Measurements from ENCODE around the gene CHML. TPM values are rescaled to one million over a fixed set of nuclear protein-coding genes. Genes with fewer than 3 reads are reported as not detected.
A peak's percentile ranks its signal among the peaks of the same experiment; 100 is the strongest.

CHML gene
- total RNA-seq, 6 donors from 2014 or later, result 5.2 to 15.5 (median 11.8) TPM

- H3K4me1 ChIP-seq, result peaks cover 13 to 20% (median 18%) of the 10 kb centered on the region in 4 donors
- no peaks in the 10 kb centered on the region for H3K9me3 ChIP-seq
- TF ChIP-seq POLR2A (IDR thresholded peaks at IDR 0.05) (no peak), POLR2AphosphoS5 (IDR thresholded peaks at IDR 0.05) (no peak), CTCF (IDR thresholded peaks at IDR 0.05) (no peak), EP300 (IDR thresholded peaks at IDR 0.05) (no peak)
- DNase-seq, result no peak
- no peaks in the 10 kb centered on the region for H3K36me3 ChIP-seq
- ATAC-seq (ENCODE audit: low FRiP score in 2 of 2), result no peak
- no peak overlapping the region for H3K4me3 ChIP-seq
- H3K27me3 ChIP-seq, result no peaks in the 10 kb centered on the region
- H3K27ac ChIP-seq, result no peak overlapping the region
- WGBS, 2 donors, result 85 to 86% methylated on average over 5 of the region's 5 CpGs
These were observed 33.6 kb downstream of the CHML start for GRCh38 chr1:241606544-241606943.

- Histone ChIP-seq H3K27ac (peak overlapping the region in 2 of 4 donors; percentile 17 to 24), H3K9me3 (no peaks in the 10 kb centered on the region), H3K4me3 (no peak overlapping the region), H3K4me1 (peaks cover 4 to 8% (median 7%) of the 10 kb centered on the region in 4 donors), H3K27me3 (no peaks in the 10 kb centered on the region), H3K36me3 (no peaks in the 10 kb centered on the region)
- DNase-seq, result no peak
- 79 to 83% methylated on average over 9 of the region's 9 CpGs for WGBS, 2 donors
- no peak for TF ChIP-seq CTCF (IDR thresholded peaks at IDR 0.05)
- peak in 1 of 4 donors; percentile 36 for TF ChIP-seq EP300 (IDR thresholded peaks at IDR 0.05)
- TF ChIP-seq POLR2AphosphoS5 (IDR thresholded peaks at IDR 0.05), result peak in 1 of 2 donors; percentile 25
- ATAC-seq (ENCODE audit: low FRiP score in 2 of 2), result no peak
These were observed 34.9 kb downstream of the CHML start for GRCh38 chr1:241605146-241605805.

- DNase-seq, result peak in 1 of 2 donors; percentile 24
- Histone ChIP-seq H3K27me3 (no peaks in the 10 kb centered on the region), H3K36me3 (no peaks in the 10 kb centered on the region), H3K9me3 (no peaks in the 10 kb centered on the region), H3K27ac (peak overlapping the region in 2 of 4 donors; percentile 17 to 67), H3K4me3 (no peak overlapping the region), H3K4me1 (no peaks in the 10 kb centered on the region)
- 62 to 73% methylated on average over 3 of the region's 3 CpGs for WGBS, 2 donors
- no peak for TF ChIP-seq CTCF (IDR thresholded peaks at IDR 0.05)
- ATAC-seq (ENCODE audit: low FRiP score in 2 of 2), result peak in 1 of 2 donors; percentile 77
These were observed 36.4 kb downstream of the CHML start for GRCh38 chr1:241603731-241604245.

- no peaks in the 10 kb centered on the region for H3K9me3 ChIP-seq
- DNase-seq (no peak), ATAC-seq (ENCODE audit: low FRiP score in 2 of 2) (no peak)
- peak overlapping the region in 1 of 4 donors; percentile 11 for H3K27ac ChIP-seq
- H3K27me3 ChIP-seq, result no peaks in the 10 kb centered on the region
- peaks cover 0 to 9% (median 0%) of the 10 kb centered on the region in 4 donors for H3K36me3 ChIP-seq
- H3K4me3 ChIP-seq, result no peak overlapping the region
- TF ChIP-seq CTCF (IDR thresholded peaks at IDR 0.05), result no peak
- TF ChIP-seq POLR2A (IDR thresholded peaks at IDR 0.05), result no peak
- TF ChIP-seq EP300 (IDR thresholded peaks at IDR 0.05), result no peak
- TF ChIP-seq POLR2AphosphoS5 (IDR thresholded peaks at IDR 0.05), result no peak
- H3K4me1 ChIP-seq, result no peaks in the 10 kb centered on the region
- 67% methylated on average over 2 of the region's 2 CpGs for WGBS, 2 donors
These were observed 39.7 kb downstream of the CHML start for GRCh38 chr1:241600496-241600901.

- Histone ChIP-seq H3K4me3 (no peak overlapping the region), H3K27me3 (no peaks in the 10 kb centered on the region), H3K36me3 (peaks cover 0 to 9% (median 0%) of the 10 kb centered on the region in 4 donors), H3K9me3 (no peaks in the 10 kb centered on the region), H3K4me1 (no peaks in the 10 kb centered on the region), H3K27ac (no peak overlapping the region)
- no peak for ATAC-seq (ENCODE audit: low FRiP score in 2 of 2)
- WGBS, 2 donors, result 87% methylated on average over 3 of the region's 3 CpGs
- no peak for DNase-seq
- TF ChIP-seq POLR2AphosphoS5 (IDR thresholded peaks at IDR 0.05) (no peak), POLR2A (IDR thresholded peaks at IDR 0.05) (no peak)
These were observed 41.9 kb downstream of the CHML start for GRCh38 chr1:241598249-241598648.
